Sigmoid colon (tissue), 7 donors: ENCODE data around the gene UBE2E2. TPM values are rescaled to one million over a fixed set of nuclear protein-coding genes. Genes with fewer than 3 reads are reported as not detected.

ENCODE experiments used
- DNase-seq: peaks from one replicate; pipeline ENCODE4 v3.0.0-alpha.2; 2019
- H3K27ac ChIP-seq, 4 donors: fragments of 200-600 bp; sonication (generic); one replicate each; pipeline ENCODE4 v1.5.1; 2016 to 2019; ENCODE audit warnings: mild to moderate bottlenecking in 1 of 4
- H3K27me3 ChIP-seq, 3 donors: fragments of 200-600 bp; sonication (generic); one replicate each; pipeline ENCODE4 v1.5.1; 2019; ENCODE audit warnings: mild to moderate bottlenecking in 1 of 3
- H3K36me3 ChIP-seq, 4 donors: fragments of 200-600 bp; sonication (generic); one replicate each; pipeline ENCODE4 v1.5.1; 2016 to 2019
- H3K4me1 ChIP-seq, 4 donors: fragments of 200-600 bp; sonication (generic); one replicate each; pipeline ENCODE4 v1.5.1; 2017 to 2019
- H3K4me3 ChIP-seq, 4 donors: fragments of 200-600 bp; sonication (generic); one replicate each; pipeline ENCODE4 v1.5.1; 2017 to 2019; ENCODE audit warnings: mild to moderate bottlenecking in 2 of 4, moderate library complexity in 1 of 4
- H3K9me3 ChIP-seq, 4 donors: fragments of 200-600 bp in 3 of 4; sonication (generic) in 3 of 4; one replicate each; pipeline versions ENCODE4 v1.5.1 to v1.6.1; 2013 to 2019
- CTCF ChIP-seq, 4 experiments: fragments of 450-650 bp in 3 of 4; fragments of 200-600 bp in 1 of 4; IDR thresholded peaks; one replicate each; pipeline ENCODE4 v1.5.1; 2016 to 2019; ENCODE audit warnings: antibody characterized with exemption in 4 of 4, mild to moderate bottlenecking in 3 of 4, moderate library complexity in 2 of 4
- EP300 ChIP-seq, 4 donors: sonication (generic); formaldehyde crosslinking; IDR thresholded peaks; one replicate each; pipeline ENCODE4 v1.6.1; 2017; ENCODE audit warnings: antibody characterized with exemption in 4 of 4
- POLR2A ChIP-seq, 2 donors: fragments of 450-650 bp; IDR thresholded peaks; one replicate each; pipeline ENCODE4 v1.6.1; 2016; ENCODE audit warnings: antibody characterized with exemption in 2 of 2, mild to moderate bottlenecking in 2 of 2, moderate library complexity in 2 of 2
- POLR2AphosphoS5 ChIP-seq, 4 donors: sonication (generic); formaldehyde crosslinking; IDR thresholded peaks; one replicate each; pipeline ENCODE4 v1.6.1; 2017; ENCODE audit warnings: antibody characterized with exemption in 4 of 4
- WGBS, 2 donors: extraction: QIAGEN DNeasy Blood & Tissue Kit; methylation state at CpG; one replicate each; pipeline ENCODE4 v1.1.7; 2013; 5-methylcytosine and 5-hydroxymethylcytosine counted together
- intact Hi-C: fragments of 100-400 bp; cut with DNase I; formaldehyde crosslinking; loops from one replicate; pipeline ENCODE4 v1.15.1; 2023
- polyA plus RNA-seq, 3 donors: library from polyadenylated mRNA; stranded (reverse); fragments of 200-250 nt; gene quantifications; one replicate each; pipeline ENCODE4 v1.2.3, GENCODE V29; 2013
- small RNA-seq, 3 donors: library from RNA; depleted of rRNA; stranded (forward); fragments of <200 nt; gene quantifications; one replicate each; pipeline ENCODE3, GENCODE V24; 2016
- total RNA-seq, 4 donors: library from RNA; depleted of rRNA; stranded (reverse); fragments of >200 nt; gene quantifications; one replicate each; pipeline ENCODE4 v1.1.0, GENCODE V29; 2016
- donor health status: healthy with polysubstance abuse.
- donor health status: Bipolar disorder and iron deficiency.
- donor health status: healthy.

Gene UBE2E2
- total and polyA plus RNA-seq, 7 donors = 3.7 to 135 (median 34.6) TPM

GRCh38 chr3:23640471-23641146 lies 437.5 kb downstream of the UBE2E2 start:
- 13 to 35% methylated on average over 1 of the region's 1 CpG for WGBS, 2 donors

More at GRCh38 chr3:23640471-23641146, 437.5 kb downstream of the UBE2E2 start:
- H3K4me3 ChIP-seq = no peak overlapping the region
- no peaks in the 10 kb centered on the region for H3K36me3 ChIP-seq
- intact Hi-C loops = no loop called here
- TF ChIP-seq POLR2A (IDR thresholded peaks at IDR 0.05) (no peak), POLR2AphosphoS5 (IDR thresholded peaks at IDR 0.05) (no peak), EP300 (IDR thresholded peaks at IDR 0.05) (no peak), CTCF (IDR thresholded peaks at IDR 0.05) (no peak)
- H3K27ac ChIP-seq = no peak overlapping the region
- no peaks in the 10 kb centered on the region for H3K9me3 ChIP-seq
- no peak for DNase-seq
- H3K27me3 ChIP-seq = no peaks in the 10 kb centered on the region
- no peaks in the 10 kb centered on the region for H3K4me1 ChIP-seq

Small RNA genes lying within 50 kb of the gene (small RNA-seq; reads per million reads assigned to genes)
- 0 reads per million in 3 donors for gene AC121251.1
- gene RF00019 = 0 reads per million in 3 donors
- 0 reads per million in 3 donors for gene RNU6-788P
- 0 reads per million in 3 donors for gene RNU6-922P
